ENCODE results near the gene SASH1. TPM values are rescaled to one million over a fixed set of nuclear protein-coding genes. Genes with fewer than 3 reads are reported as not detected.

SASH1 gene
- total and polyA plus RNA-seq, 2 experiments from 2014 or later = 7.5 to 7.8 TPM

- Histone ChIP-seq H3K4me3 (no peak overlapping the region), H3K9me2 (replicated peaks; ENCODE audit: insufficient read depth) (no peaks in the 10 kb centered on the region), H3K4me2 (no peak overlapping the region), H2AFZ (no peak overlapping the region), H3K27me3 (no peaks in the 10 kb centered on the region), H3K36me3 (replicated peaks; ENCODE audit: insufficient read depth, low read depth) (no peaks in the 10 kb centered on the region), H3K27ac (no peak overlapping the region), H3K9me3 (ENCODE audit: low read depth) (no peaks in the 10 kb centered on the region), H3K79me2 (no peaks in the 10 kb centered on the region), H4K20me1 (ENCODE audit: insufficient read depth, poor library complexity, severe bottlenecking) (no peaks in the 10 kb centered on the region), H3K4me1 (ENCODE audit: insufficient read depth) (no peaks in the 10 kb centered on the region)
- TF ChIP-seq CTCF (IDR thresholded peaks at IDR 0.05; ENCODE audit: poor library complexity) (no peak), EZH2 (IDR thresholded peaks at IDR 0.05; ENCODE audit: borderline replicate concordance) (no peak), EZH2phosphoT487 (IDR thresholded peaks at IDR 0.05; ENCODE audit: low read depth, severe bottlenecking, unreplicated experiment) (no peak)
- 82% methylated on average over 5 of the region's 5 CpGs for WGBS (ENCODE audit: low lambda C conversion rate, missing lambda C conversion rate)
- no peak for DNase-seq (ENCODE audit: low spot score)
These were observed 150.1 kb downstream of the SASH1 start for GRCh38 chr6:148492654-148493290.

GRCh38 chr6:148493424-148493823 is 150.8 kb downstream of the SASH1 start:
- H3K79me2 ChIP-seq = no peaks in the 10 kb centered on the region
- no peaks in the 10 kb centered on the region for H3K9me3 ChIP-seq (ENCODE audit: low read depth)
- no peak for DNase-seq (ENCODE audit: low spot score)
- H2AFZ ChIP-seq = no peak overlapping the region
- H3K4me3 ChIP-seq = no peak overlapping the region
- TF ChIP-seq EZH2phosphoT487 (IDR thresholded peaks at IDR 0.05; ENCODE audit: low read depth, severe bottlenecking, unreplicated experiment) (no peak), EZH2 (IDR thresholded peaks at IDR 0.05; ENCODE audit: borderline replicate concordance) (no peak), CTCF (IDR thresholded peaks at IDR 0.05; ENCODE audit: poor library complexity) (no peak)
- no peaks in the 10 kb centered on the region for H3K27me3 ChIP-seq
- 89% methylated on average over 6 of the region's 6 CpGs for WGBS (ENCODE audit: low lambda C conversion rate, missing lambda C conversion rate)
- H4K20me1 ChIP-seq (ENCODE audit: insufficient read depth, poor library complexity, severe bottlenecking) = no peaks in the 10 kb centered on the region
- no peaks in the 10 kb centered on the region for H3K36me3 ChIP-seq (replicated peaks; ENCODE audit: insufficient read depth, low read depth)
- H3K4me2 ChIP-seq = no peak overlapping the region
- H3K9me2 ChIP-seq (replicated peaks; ENCODE audit: insufficient read depth) = no peaks in the 10 kb centered on the region
- H3K4me1 ChIP-seq (ENCODE audit: insufficient read depth) = no peaks in the 10 kb centered on the region
- H3K27ac ChIP-seq = no peak overlapping the region

GRCh38 chr6:148494226-148494625 is 151.6 kb downstream of the SASH1 start:
- DNase-seq (ENCODE audit: low spot score) = no peak
- H3K4me3 ChIP-seq = no peak overlapping the region
- H3K36me3 ChIP-seq (replicated peaks; ENCODE audit: insufficient read depth, low read depth) = no peaks in the 10 kb centered on the region
- no peaks in the 10 kb centered on the region for H3K9me2 ChIP-seq (replicated peaks; ENCODE audit: insufficient read depth)
- H3K4me1 ChIP-seq (ENCODE audit: insufficient read depth) = no peaks in the 10 kb centered on the region
- H3K9me3 ChIP-seq (ENCODE audit: low read depth) = no peaks in the 10 kb centered on the region
- 97% methylated on average over 8 of the region's 8 CpGs for WGBS (ENCODE audit: low lambda C conversion rate, missing lambda C conversion rate)
- H2AFZ ChIP-seq = no peak overlapping the region
- no peak overlapping the region for H3K4me2 ChIP-seq
- no peaks in the 10 kb centered on the region for H3K79me2 ChIP-seq
- H3K27me3 ChIP-seq = no peaks in the 10 kb centered on the region
- TF ChIP-seq CTCF (IDR thresholded peaks at IDR 0.05; ENCODE audit: poor library complexity) (no peak), EZH2 (IDR thresholded peaks at IDR 0.05; ENCODE audit: borderline replicate concordance) (no peak), EZH2phosphoT487 (IDR thresholded peaks at IDR 0.05; ENCODE audit: low read depth, severe bottlenecking, unreplicated experiment) (no peak)
- no peak overlapping the region for H3K27ac ChIP-seq
- no peaks in the 10 kb centered on the region for H4K20me1 ChIP-seq (ENCODE audit: insufficient read depth, poor library complexity, severe bottlenecking)
